OCI-LY1 (cell line): ENCODE data around the gene ADAMTSL1.

Experiments used
- EZH2 ChIP-seq: fragments of 200-600 bp; sonication (generic), shearing (Covaris generic); IDR thresholded peaks from 2 replicates; pipeline ENCODE4 v1.8.0; 2017; ENCODE audit warnings: borderline replicate concordance, mixed run types, mild to moderate bottlenecking, antibody characterized with exemption, low read length, moderate library complexity, mixed read lengths
- TF ChIP-seq, protein P1 (sequence below): fragments of 200-600 bp; sonication (generic), shearing (Covaris generic); IDR thresholded peaks from 2 replicates; pipeline ENCODE4 v1.5.1; 2017; ENCODE audit warnings: mild to moderate bottlenecking, antibody characterized with exemption, low read length, moderate library complexity, mixed read lengths

DNA sequence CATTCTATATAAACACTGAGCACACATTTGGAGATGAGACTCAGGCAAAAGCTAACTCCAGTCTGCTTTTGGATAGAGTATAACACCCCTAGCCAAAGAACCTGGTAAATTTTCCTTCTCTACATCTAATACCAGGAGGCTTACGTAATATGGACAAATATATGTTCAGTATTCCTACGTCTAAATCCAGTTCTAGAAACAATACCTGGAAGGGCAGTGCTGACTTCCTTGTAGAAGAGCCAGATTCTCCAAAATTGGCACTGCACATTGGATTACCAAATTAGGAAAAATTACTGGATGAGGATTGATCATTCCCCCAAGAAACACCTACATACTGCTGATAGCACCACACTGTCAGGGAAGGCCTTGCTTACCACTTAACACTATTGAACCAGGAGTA is 311.7 kb downstream of the ADAMTSL1 start:
- TF ChIP-seq, protein P1, sequence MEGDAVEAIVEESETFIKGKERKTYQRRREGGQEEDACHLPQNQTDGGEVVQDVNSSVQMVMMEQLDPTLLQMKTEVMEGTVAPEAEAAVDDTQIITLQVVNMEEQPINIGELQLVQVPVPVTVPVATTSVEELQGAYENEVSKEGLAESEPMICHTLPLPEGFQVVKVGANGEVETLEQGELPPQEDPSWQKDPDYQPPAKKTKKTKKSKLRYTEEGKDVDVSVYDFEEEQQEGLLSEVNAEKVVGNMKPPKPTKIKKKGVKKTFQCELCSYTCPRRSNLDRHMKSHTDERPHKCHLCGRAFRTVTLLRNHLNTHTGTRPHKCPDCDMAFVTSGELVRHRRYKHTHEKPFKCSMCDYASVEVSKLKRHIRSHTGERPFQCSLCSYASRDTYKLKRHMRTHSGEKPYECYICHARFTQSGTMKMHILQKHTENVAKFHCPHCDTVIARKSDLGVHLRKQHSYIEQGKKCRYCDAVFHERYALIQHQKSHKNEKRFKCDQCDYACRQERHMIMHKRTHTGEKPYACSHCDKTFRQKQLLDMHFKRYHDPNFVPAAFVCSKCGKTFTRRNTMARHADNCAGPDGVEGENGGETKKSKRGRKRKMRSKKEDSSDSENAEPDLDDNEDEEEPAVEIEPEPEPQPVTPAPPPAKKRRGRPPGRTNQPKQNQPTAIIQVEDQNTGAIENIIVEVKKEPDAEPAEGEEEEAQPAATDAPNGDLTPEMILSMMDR = no peak
- TF ChIP-seq EZH2 = no peak
